Inflammatory macrophage treated with lipopolysaccharide for 1 hour (primary cell): ENCODE results near the gene LTBP1.
A peak's percentile ranks its signal among the peaks of the same experiment; 100 is the strongest.

Experiments
- DNase-seq, 2 donors: peaks; one replicate each; pipeline ENCODE4 v3.0.0-alpha.2; 2020 to 2022

The LTBP1 gene

GRCh38 chr2:33320573-33320972 lies 373.8 kb downstream of the LTBP1 start:
- DNase-seq, result no peak

- DNase-seq, result no peak
Measured at GRCh38 chr2:33321236-33321771, 374.6 kb downstream of the LTBP1 start.

- no peak for DNase-seq
Measured at GRCh38 chr2:33321876-33322483, 375.2 kb downstream of the LTBP1 start.

GRCh38 chr2:33322612-33323011 lies 375.9 kb downstream of the LTBP1 start:
- DNase-seq, result no peak

- DNase-seq, result no peak
Measured at GRCh38 chr2:33323957-33324356, 377.2 kb downstream of the LTBP1 start.

GRCh38 chr2:33326100-33326499 lies 379.3 kb downstream of the LTBP1 start:
- DNase-seq, result no peak

GRCh38 chr2:33333433-33333832 lies 386.7 kb downstream of the LTBP1 start:
- no peak for DNase-seq

- no peak for DNase-seq
Measured at GRCh38 chr2:33334083-33334482, 387.3 kb downstream of the LTBP1 start.

- no peak for DNase-seq
Measured at GRCh38 chr2:33335516-33335915, 388.8 kb downstream of the LTBP1 start.

- DNase-seq, result peak in 1 of 2 donors; percentile 29
Measured at GRCh38 chr2:33336036-33336625, 389.4 kb downstream of the LTBP1 start.

GRCh38 chr2:33337385-33337960 lies 390.7 kb downstream of the LTBP1 start:
- no peak for DNase-seq

- no peak for DNase-seq
Measured at GRCh38 chr2:33337981-33338380, 391.2 kb downstream of the LTBP1 start.

GRCh38 chr2:33339269-33339668 lies 392.5 kb downstream of the LTBP1 start:
- DNase-seq, result no peak

GRCh38 chr2:33340280-33340679 lies 393.5 kb downstream of the LTBP1 start:
- no peak for DNase-seq

- DNase-seq, result no peak
Measured at GRCh38 chr2:33342171-33342570, 395.4 kb downstream of the LTBP1 start.

GRCh38 chr2:33342705-33343104 lies 396.0 kb downstream of the LTBP1 start:
- no peak for DNase-seq

GRCh38 chr2:33343387-33343895 lies 396.7 kb downstream of the LTBP1 start:
- no peak for DNase-seq

GRCh38 chr2:33344230-33344629 lies 397.5 kb downstream of the LTBP1 start:
- DNase-seq, result no peak

- DNase-seq, result no peak
Measured at GRCh38 chr2:33347856-33348255, 401.1 kb downstream of the LTBP1 start.

- no peak for DNase-seq
Measured at GRCh38 chr2:33350632-33351031, 403.9 kb downstream of the LTBP1 start.

GRCh38 chr2:33351781-33352180 lies 405.0 kb downstream of the LTBP1 start:
- DNase-seq, result no peak

GRCh38 chr2:33354981-33355380 lies 408.2 kb downstream of the LTBP1 start:
- DNase-seq, result no peak

GRCh38 chr2:33358878-33359277 lies 412.1 kb downstream of the LTBP1 start:
- no peak for DNase-seq
